Hematopoietic multipotent progenitor cell treated with erythropoietin and hydrocortisone succinate and interleukin-3 and kit ligand, for 4 days (in vitro differentiated cells): ENCODE data around the gene BAG3.
"Not testable (repeated sequence)": the region's sequence is repeated elsewhere in the genome, so short reads cannot be mapped to it uniquely, and the experiment has no call there.

Experiments used
- DNase-seq: peaks from one replicate; pipeline ENCODE4 v3.0.0-alpha.2; 2015

Gene BAG3

DNA sequence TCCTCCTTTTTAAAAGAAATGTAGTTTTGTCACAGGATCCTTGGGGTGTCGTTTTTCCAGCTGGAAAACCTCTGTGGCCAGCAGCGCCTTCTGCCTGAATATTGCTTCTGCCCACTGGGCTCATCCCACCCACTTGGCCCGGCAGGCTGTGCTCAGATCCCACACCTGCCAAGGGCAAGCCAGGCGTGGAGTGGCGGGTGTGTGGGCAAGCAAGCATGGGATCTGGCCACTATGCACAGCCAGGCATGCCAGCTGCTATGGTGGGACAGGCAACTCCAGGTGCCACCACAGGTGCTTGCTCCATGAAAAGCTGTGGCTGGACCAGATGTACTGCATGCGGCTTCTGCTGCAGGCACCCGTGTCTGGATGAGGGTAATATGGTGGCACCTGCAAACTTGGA, 43.4 kb downstream of the BAG3 start:
- DNase-seq, result no peak

DNA sequence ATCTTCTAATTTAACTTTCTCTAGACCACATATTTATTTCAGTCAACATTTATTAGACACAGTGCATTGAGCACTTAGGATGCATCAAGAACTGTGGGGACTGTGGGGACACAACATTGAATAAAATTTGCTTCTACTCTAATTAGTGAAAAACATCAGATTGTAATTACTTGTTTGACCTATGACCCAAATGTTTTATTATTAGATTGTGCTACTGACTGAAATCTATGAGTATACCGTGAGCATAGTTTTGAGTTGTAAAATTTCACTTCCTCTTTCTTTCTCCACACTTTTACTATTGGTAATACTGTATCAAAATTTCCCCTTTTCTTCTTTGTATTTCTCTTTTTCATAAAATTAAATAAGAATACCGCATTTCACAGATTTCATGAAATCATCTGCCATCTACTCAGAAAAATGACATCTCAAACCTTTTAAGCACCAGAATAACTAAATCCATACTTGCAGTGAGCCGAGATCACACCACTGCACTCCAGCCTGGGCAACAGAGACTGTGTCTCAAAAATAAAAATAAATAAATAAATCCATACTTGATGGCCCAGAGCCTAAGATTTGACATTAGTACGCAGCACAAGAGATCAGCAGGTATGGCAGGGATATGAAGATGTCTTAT, 49.3 kb downstream of the BAG3 start:
- peak; percentile 28 for DNase-seq

DNA sequence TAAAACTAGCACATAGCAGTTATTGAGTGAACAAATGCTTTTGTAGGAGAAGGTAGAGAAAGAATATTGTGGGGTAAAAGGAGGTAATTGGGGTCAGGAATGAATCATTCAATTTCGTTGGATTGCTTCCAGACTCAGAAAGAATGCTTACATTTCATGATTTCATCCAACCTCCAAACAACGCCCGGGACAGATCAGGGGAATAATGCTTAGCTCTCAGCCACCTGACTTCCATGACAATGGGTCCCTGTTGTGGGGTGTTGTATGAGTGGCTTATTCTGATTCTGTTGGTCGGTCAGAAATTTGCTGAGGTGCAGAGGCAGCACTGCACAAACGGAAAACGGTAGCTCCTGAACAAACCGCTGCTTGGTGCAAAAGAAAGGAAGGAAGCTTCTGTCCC, 50.7 kb downstream of the BAG3 start:
- no peak for DNase-seq

DNA sequence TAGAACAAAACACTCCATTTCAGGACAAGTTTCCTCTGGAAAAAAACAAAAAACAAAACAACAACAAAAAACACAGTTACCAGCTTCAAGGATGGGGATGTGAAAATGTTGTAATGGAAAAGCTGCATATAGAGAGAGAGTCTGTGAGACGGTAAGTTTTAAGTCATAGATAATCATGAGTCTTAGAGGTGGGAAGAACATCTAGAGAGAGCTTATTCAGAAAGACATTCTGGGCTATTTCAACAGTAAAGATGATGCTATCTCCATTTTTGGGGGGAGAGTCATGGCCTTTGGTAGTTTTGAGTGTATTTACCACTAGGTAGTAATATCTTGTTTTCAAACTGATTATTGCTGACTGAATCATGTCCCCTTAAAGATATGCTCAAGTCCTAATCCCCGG, 51.4 kb downstream of the BAG3 start:
- no peak for DNase-seq

DNA sequence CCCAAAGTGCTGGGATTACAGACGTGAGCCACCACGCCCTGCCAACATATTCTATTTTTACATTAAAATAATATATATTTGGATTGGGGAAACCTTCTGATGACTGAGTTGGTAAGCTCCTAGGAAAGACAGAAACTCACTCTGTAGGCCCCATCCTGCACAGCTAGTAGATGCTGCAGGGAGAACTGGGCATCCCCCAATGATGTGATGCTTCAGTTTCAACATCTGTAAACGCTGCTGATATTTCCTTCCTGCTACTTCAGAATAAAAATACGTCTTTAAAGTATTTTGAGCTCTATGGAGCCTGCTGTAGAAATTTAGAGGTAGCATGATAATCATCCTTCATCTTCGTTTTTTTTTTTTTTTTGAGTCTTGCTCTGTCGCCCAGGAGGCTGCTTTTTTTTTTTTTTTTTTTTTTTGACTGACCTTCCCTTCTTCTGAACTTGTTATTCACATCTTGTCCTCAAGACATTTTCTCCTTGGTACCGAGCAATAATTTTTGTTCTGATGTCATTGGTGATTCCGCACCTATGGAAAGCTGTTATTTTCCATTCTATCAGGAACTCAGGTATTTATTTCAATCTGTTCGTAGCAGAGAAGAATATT, 52.8 kb downstream of the BAG3 start:
- DNase-seq, result no peak

DNA sequence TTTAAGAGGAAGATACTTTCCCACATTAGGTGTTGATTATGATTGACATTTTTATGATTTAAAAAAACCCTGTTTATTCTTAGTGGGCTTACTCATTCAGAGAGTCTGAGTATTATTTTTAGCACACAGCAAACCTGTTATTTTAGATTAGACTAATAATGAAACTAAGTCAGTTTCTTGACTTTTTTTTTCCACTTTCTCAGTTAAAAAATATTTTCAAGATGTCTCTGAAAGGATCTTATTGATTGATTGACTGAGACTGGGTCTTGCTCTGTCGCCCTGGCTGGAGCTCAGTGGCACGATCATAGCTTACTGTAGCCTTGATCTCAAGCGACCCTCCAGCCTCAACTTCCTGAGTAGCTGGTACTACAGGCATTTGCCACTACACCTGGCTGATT, 54.3 kb downstream of the BAG3 start:
- no peak for DNase-seq

DNA sequence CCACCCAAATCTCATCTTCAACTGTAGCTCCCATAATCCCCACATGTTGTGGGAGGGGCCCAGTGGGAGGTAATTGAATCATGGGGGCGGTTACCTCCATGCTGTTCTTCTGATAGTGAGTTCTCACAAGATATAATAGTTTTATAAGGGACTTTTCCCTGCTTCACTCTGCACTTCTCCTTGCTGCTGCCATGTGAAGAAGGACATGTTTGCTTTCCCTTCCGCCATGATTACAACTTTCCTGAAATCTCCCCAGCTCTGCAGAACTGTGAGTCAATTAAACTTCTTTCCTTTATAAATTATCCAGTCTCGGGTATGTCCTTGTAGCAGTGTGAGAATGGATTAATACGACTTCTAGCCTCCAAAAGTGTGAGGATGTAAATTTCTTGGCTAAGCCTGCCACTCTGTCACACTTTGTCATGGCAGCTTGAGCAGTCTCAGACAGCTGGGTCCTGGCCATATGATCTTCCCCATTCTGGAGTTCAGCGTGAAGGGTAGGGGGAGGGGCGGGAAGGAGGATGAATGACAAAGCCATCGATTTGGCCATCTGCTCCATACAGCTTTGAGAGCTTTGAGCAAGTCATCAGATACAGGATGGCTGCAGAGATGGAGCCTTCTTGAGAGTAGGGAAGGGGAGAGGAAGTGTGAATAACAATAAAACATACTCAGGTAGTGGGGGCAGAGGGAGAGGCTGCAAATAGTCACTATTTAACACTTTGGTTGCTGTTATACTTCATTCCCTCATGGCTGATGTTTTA, 55.5 kb downstream of the BAG3 start:
- no peak for DNase-seq

DNA sequence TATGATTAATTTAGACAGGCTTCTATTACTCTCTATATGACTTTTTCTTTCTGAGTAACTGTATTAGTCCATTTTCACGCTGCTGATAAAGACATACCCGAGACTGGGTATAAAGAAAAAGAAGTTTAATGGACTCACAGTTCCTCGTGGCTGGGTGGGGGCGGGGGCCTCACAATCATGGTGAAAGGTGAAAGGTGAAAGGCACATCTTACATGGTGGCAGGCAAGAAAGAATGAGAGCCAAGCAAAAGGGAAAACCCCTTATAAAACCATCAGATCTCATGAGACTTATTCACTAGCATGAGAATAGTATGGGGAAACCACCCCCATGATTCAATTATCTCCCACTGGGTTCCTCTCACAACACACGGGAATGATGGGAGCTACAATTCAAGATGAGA, 56.2 kb downstream of the BAG3 start:
- not testable (repeated sequence) for DNase-seq

DNA sequence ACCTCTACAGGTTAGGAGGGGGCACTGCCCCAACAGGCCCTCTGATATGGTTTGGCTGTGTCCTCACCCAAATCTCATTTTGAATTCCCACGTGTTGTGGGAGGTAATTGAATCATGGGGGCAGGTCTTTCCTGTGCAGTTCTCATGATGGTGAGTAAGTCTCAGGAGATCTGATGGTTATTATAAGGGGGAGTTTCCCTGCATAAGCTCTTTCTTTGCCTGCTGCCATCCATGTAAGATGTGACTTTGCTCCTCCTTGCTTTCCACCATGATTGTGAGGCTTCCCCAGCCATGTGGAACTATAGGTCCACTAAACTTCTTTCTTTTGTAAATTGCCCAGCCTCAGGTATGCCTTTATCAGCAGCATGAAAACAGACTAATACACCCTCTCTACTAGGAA, 59.8 kb downstream of the BAG3 start:
- DNase-seq, result not testable (repeated sequence)

DNA sequence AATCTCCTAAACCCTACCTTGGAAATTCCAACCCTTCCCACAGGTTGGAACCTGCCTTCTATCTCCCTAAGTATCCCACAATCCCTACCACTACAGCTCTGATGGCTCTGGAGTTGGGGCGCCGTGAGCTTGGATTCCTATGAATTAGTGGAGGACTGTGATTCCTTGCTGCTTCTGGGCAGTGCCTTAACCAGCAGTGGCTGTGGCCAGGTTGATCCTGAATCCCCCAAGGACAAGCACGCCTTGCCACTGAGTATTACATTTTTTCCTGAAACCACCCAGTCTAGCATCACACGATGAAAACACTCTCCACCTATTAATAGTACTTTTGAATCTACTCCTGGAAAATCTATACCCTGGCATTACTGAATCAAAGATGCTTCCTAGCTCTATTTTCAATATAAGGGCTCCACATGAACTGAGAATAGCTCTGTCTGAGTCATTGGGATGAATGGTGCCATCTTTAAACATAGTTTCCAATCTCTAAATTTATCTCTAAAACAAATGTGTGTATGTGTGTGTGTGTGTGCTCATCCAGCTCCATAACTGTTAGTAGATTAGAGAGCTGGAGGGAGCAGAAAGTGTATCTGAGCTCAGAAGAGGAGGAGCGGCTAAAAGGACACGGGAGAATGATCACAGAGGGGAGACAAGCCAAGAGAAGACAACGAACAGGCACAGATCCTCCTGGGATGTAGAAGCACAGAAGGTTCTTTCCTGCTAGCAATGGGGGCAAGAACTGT, 62.7 kb downstream of the BAG3 start:
- DNase-seq, result no peak

DNA sequence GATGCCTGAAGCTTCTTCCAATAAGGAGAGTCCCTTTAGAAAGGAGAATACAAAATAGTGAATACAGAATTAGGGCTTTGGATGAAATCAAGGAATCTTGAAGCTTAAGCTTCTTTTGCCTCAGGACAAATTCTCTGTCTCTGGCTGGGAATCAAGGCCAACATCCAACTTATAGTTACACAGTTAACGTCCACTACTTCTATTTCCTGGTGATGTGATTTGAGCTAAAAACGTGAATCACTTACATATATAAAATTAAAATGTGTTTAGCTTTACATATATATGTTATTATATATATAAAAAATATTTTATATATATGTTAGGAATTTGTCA, 63.3 kb downstream of the BAG3 start:
- no peak for DNase-seq

DNA sequence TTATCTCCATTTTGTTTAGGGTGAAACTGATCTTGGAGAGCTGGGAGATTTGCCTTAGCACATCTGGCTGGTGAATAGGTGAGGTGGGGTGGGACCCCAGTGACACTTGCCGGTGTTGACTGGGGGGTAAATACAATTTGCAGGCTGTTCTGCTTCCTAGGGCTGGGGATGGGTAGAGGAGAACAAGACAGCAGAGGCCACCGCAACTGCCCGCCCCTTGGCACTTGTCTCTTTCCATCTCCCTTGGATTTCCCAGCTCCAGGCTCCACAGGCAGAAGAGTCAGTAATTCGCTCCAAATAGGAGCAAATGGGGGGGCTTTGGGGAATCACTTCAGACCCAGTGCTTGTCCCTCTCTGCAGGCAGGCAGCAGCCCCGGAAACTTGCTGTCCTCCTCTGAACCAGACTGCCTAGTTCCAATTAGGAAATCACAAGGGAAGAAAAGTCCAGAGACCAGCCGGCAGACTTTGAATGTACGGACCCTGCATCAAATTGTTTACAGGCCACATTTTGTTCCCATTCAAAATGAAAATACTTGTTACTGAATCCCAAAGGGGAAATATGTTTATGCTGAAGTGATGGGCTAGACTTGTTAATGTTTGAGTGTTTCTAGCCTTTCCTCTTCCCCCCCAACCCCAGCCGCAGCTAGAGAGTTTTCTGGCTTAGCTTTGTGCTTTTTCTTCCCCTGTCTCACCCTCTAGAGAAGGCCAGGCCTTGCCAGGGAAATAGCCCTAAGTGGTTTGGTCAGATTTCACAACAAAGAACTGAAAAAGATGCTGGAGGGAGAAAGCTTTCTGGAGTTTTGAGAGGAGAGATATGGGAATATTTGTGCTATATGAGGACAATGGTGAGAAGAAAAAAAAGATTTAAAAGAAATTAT, 64.7 kb downstream of the BAG3 start:
- DNase-seq, result no peak

DNA sequence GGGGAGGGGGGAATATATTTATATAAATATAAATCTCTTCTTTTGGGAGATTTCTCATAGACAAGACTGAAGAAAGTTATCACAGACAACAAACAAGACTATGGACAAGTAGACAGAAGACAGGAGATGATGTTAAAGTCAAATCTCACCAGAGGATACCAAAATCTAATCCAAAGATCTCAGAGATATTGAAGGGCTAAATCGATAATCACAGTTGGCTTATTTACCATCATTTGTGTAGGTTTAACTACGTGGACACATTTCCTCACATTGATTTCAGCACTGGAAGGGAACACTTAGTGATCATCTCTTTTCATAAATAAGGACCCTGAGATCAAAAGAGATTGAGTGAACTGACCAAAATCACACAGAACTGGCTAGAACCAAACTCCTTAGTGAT, 72.0 kb downstream of the BAG3 start:
- no peak for DNase-seq

DNA sequence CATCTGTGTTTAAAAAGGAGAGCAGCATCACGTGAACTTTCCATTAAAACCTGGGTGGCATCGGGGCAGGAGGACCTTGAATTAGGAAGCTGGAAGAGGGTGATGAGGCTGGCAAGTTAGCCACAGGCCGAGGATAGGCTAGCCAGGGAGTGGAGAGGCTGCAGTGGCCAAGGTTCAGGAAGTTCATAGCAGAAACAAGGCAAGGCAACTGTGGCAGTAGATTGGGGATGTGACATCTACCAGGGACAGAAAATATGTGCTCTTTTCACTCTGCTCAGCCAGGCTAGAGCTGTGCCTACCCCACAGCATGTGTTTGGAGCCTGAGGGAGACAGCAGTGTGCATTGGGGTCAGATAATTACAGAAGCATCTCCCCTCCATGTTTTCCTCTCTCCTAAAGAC, 72.4 kb downstream of the BAG3 start:
- DNase-seq, result no peak

DNA sequence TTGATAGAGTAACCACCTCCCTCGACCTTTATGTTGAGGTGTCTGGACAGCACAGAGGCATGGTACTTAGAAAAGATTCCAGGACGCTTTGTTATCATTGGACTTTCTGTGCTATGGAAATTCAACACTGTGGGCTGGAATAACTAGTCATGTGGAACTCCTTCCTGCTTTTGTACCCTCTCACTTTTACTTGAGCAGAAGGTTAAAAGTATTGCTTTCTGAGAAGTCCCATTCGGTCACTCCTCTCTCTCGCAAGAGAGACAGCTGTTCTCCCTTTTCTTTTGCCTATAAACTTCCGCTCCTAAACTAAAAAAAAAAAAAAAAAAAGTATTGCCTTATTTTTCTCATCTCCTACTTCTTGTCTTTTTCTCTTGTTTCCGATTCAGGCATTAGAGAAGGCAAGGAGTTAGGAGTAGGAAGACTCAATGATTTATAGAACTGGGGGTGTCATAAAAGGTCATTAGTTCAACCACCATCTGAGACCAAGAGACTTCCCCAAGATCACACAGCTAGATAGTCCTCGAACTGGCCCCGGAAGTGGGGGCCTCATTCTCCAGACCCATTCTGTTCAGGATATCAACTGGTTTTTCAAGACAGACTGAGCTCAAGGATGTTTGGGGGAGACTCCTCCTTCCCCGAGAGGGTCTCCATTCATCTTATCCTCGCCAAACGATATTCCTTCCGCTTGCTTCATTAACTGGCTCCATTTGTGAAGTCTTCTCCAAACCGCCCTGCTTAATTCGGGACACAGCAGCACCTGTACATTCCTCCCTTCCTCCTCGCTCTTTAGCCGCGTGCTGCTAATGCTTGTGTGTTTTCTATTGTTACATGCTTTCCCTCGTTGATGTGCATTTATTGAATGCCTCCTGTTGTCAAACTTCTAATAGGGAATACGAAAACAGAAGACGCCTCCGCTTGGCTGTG, 73.7 kb downstream of the BAG3 start:
- DNase-seq, result peak; percentile 46

DNA sequence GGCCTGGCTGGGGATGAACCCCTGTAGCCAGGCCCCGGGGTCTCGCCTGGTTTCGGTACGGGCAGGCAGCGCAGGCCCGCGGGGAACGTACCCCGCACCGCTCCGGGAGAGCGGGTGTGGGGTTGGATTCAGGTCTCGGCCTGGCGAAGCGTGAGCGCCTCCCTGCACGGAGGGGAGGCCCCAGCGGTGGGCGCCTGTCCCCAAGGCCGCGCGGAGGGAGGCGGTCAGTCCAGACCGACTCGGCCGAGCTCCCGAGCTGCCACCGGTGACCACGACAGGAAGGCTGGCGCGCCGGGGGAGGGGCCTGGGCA, 74.3 kb downstream of the BAG3 start:
- no peak for DNase-seq

DNA sequence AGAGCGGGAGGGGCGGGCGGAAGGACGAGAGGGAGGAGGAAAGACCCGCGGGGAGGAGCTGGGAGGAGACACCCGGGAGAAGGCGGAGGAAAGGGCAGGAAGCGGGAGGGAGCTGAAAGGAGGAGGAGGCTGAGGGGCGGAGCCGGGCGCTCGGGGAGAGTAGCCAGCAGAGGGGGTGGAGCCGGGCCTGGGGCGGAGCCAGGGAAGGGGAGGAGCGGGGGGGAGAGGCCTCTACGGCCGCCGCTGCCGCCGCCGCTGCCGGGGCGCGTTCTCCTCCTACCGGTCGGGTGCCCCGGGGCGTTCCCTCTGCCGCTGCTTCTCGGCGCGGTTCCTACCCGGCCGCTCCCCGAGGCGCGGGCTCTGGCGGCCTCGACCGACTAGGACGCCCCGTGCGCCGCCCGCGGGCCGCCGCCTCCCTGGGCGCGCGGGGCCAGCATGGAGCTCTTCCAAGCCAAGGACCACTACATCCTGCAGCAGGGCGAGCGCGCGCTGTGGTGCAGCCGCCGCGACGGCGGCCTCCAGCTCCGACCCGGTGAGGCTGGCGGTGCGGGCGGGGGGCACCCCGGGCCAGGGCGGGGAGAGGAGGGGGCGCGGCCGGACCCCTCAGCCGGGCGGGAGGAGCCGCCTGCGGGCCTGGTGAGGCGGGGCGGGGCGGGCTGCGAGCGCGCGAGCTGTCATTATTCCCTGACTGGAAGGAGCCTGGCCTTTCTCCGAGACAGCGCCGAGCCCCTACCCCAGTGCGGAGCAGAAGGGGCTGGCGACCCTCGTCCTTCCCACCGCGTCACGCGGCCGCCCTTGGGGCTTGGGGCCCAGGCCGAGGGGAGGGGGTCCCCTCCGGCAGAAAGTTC, 74.9 kb downstream of the BAG3 start, which contains the start of gene INPP5F:
TSS of gene INPP5F (plus strand) at position 223 of the 848 bp plus-strand sequence. CDS start at position 436, 213 bp downstream.
- DNase-seq, result peak; percentile 100

DNA sequence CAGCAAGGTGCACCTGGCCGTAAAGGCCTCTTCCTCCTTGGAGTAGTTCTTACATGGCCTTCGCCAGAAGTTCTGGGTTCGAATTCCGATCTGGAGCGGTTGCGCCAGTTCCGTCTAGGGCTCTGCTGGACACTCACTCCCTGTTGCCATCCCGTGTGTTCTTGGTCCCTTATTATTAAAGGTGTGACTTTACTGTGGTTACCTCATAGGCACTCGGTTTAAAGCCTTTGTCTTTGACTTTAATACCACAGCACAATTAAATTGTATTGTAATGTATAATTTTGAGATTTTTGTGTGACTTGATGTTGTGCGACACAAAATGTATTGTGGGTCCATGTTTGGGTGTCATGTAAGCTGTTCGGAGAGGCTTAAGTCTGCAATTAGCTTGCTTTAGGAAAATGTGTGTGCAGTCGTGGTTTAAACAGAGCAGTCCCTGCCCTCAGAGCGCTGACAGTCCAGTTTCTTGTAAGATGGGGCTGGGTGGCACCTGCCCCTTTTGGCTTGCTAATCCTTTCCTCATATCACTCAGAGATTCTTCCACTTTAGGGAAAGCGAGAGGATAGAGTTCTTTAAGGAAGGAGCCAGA, 75.6 kb downstream of the BAG3 start:
- no peak for DNase-seq
